Natural killer cell (primary cell): ENCODE measurements around the gene RPF1. TPM values are rescaled to one million over a fixed set of nuclear protein-coding genes. Genes with fewer than 3 reads are reported as not detected.

Experiments
- ATAC-seq, 3 donors: fragments of 150-1000 bp in 2 of 3; fragments of 200-7000 bp in 1 of 3; cut with Tn5 transposase; 1 replicate in 1 of 3; 2 replicates in 2 of 3; pipeline ENCODE4 v1.10.0; 2021; ENCODE audit warnings: mild to moderate bottlenecking in 2 of 3, moderate library complexity in 2 of 3
- DNase-seq, 2 donors: peaks; one replicate each; pipeline versions ENCODE4 v3.0.0 to v3.0.0-alpha.2; 2013 to 2021; ENCODE audit warnings: mixed read lengths in 1 of 2
- H3K27ac ChIP-seq: one replicate; pipeline ENCODE4 v1.5.1; 2013; ENCODE audit warnings: mild to moderate bottlenecking, low read length
- H3K27me3 ChIP-seq: one replicate; pipeline ENCODE4 v1.6.1; 2013; ENCODE audit warnings: low read length; ENCODE audit not compliant: control insufficient read depth, insufficient read depth
- H3K36me3 ChIP-seq: one replicate; pipeline ENCODE4 v1.6.1; 2013; ENCODE audit warnings: low read length; ENCODE audit not compliant: control insufficient read depth, insufficient read depth
- H3K4me1 ChIP-seq: one replicate; pipeline ENCODE4 v1.6.1; 2013; ENCODE audit warnings: low read length; ENCODE audit not compliant: control insufficient read depth, insufficient read depth
- H3K4me3 ChIP-seq: one replicate; pipeline ENCODE4 v1.5.1; 2013; ENCODE audit warnings: low read length
- H3K9me3 ChIP-seq: one replicate; pipeline ENCODE4 v1.6.1; 2013; ENCODE audit warnings: low read length; ENCODE audit not compliant: control insufficient read depth, insufficient read depth
- H3K27ac Mint-ChIP-seq, 2 donors: one replicate each; pipeline ENCODE4 v1.8.0; 2022; ENCODE audit warnings: mild to moderate bottlenecking in 2 of 2, mixed read lengths in 2 of 2, moderate library complexity in 1 of 2
- H3K27me3 Mint-ChIP-seq, 2 donors: one replicate each; pipeline ENCODE4 v1.8.0; 2022; ENCODE audit warnings: low read depth in 2 of 2, mixed read lengths in 2 of 2
- H3K36me3 Mint-ChIP-seq: one replicate; pipeline ENCODE4 v1.8.0; 2022; ENCODE audit warnings: mixed read lengths
- H3K4me1 Mint-ChIP-seq, 2 donors: one replicate each; pipeline ENCODE4 v1.8.0; 2022; ENCODE audit warnings: mixed read lengths in 2 of 2
- H3K4me3 Mint-ChIP-seq: one replicate; pipeline ENCODE4 v1.8.0; 2022; ENCODE audit warnings: mild to moderate bottlenecking, moderate library complexity, mixed read lengths
- H3K9me3 Mint-ChIP-seq, 2 donors: one replicate each; pipeline ENCODE4 v1.8.0; 2022; ENCODE audit warnings: mixed read lengths in 2 of 2
- CTCF ChIP-seq: fragments of 200-600 bp; IDR thresholded peaks from one replicate; pipeline ENCODE4 v1.8.0; 2022; ENCODE audit warnings: antibody characterized with exemption
- WGBS: methylation state at CpG from one replicate; pipeline ENCODE4 v1.1.7; 2013; ENCODE audit warnings: missing lambda C conversion rate; ENCODE audit not compliant: insufficient coverage; 5-methylcytosine and 5-hydroxymethylcytosine counted together
- intact Hi-C: fragments of 100-400 bp; cut with micrococcal nuclease; formaldehyde crosslinking; loops from one replicate; pipeline ENCODE4 v1.14.2; 2022
- total RNA-seq, 4 donors: library from RNA; stranded (reverse); fragments of 120-200 nt in 1 of 4; gene quantifications; one replicate each; pipeline versions ENCODE4 v1.2.3 to v1.2.4, GENCODE V29; 2013 to 2022

RPF1 gene
- total RNA-seq, 3 donors from 2014 or later (not counting 1 experiment from before 2014, with no cell fraction given) = 50.0 to 53.0 (median 50.0) TPM

- H3K27ac Mint-ChIP-seq = no peak overlapping the region
- H3K4me1 Mint-ChIP-seq = no peaks in the 10 kb centered on the region
- intact Hi-C loops = no loop called here
- 100% methylated on average over 1 of the region's 1 CpG for WGBS
- no peaks in the 10 kb centered on the region for H3K9me3 Mint-ChIP-seq
- TF ChIP-seq CTCF = no peak
- no peak overlapping the region for H3K4me3 Mint-ChIP-seq
- Histone ChIP-seq H3K4me1 (no peaks in the 10 kb centered on the region), H3K27me3 (no peaks in the 10 kb centered on the region), H3K36me3 (no peaks in the 10 kb centered on the region), H3K9me3 (no peaks in the 10 kb centered on the region), H3K27ac (no peak overlapping the region), H3K4me3 (no peak overlapping the region)
- peaks cover 14% of the 10 kb centered on the region for H3K36me3 Mint-ChIP-seq
- DNase-seq = no peak
- no peak for ATAC-seq
- no peaks in the 10 kb centered on the region for H3K27me3 Mint-ChIP-seq
These were observed 61.7 kb downstream of the RPF1 start for GRCh38 chr1:84540759-84541158.

GRCh38 chr1:84541679-84542078 is 62.6 kb downstream of the RPF1 start:
- Mint-ChIP-seq H3K9me3 (no peaks in the 10 kb centered on the region), H3K27ac (no peak overlapping the region), H3K4me1 (no peaks in the 10 kb centered on the region), H3K4me3 (no peak overlapping the region), H3K36me3 (peaks cover 14% of the 10 kb centered on the region), H3K27me3 (no peaks in the 10 kb centered on the region)
- H3K4me1 ChIP-seq = no peaks in the 10 kb centered on the region
- DNase-seq (peak in 1 of 2 donors; percentile 14), ATAC-seq (no peak)
- H3K4me3 ChIP-seq = no peak overlapping the region
- intact Hi-C loops = no loop called here
- H3K27ac ChIP-seq = no peak overlapping the region
- no peaks in the 10 kb centered on the region for H3K36me3 ChIP-seq
- TF ChIP-seq CTCF = no peak
- 94% methylated on average over 4 of the region's 4 CpGs for WGBS
- no peaks in the 10 kb centered on the region for H3K27me3 ChIP-seq
- no peaks in the 10 kb centered on the region for H3K9me3 ChIP-seq

Other genes starting within 250 kb of the RPF1 start
- gene SAMD13, start 177.6 kb upstream of the RPF1 start, total RNA-seq = under 1 TPM in 1 of 3 donors, not detected in 2; 0.40 TPM
- not detected for gene DNASE2B, start 80.8 kb upstream of the RPF1 start, total RNA-seq
- 1 to 10 TPM in 2 of 3 donors, under 1 TPM in 1; 0.63 to 4.1 (median 2.1) TPM for gene SPATA1, start 27.1 kb downstream of the RPF1 start, total RNA-seq
- 10 to 100 TPM; 49.5 to 62.3 (median 57.5) TPM for gene GNG5, start 27.3 kb downstream of the RPF1 start, total RNA-seq
- gene CTBS, start 95.2 kb downstream of the RPF1 start, total RNA-seq = 10 to 100 TPM; 14.4 to 19.9 (median 17.1) TPM
- gene SSX2IP, start 211.2 kb downstream of the RPF1 start, total RNA-seq = 10 to 100 TPM; 24.2 to 35.8 (median 27.2) TPM